Measurements from ENCODE around the gene LTBP1. TPM values are rescaled to one million over a fixed set of nuclear protein-coding genes. Genes with fewer than 3 reads are reported as not detected.

Gene LTBP1
- total RNA-seq, 2 donors from 2014 or later = 25.9 to 99.8 TPM

DNA sequence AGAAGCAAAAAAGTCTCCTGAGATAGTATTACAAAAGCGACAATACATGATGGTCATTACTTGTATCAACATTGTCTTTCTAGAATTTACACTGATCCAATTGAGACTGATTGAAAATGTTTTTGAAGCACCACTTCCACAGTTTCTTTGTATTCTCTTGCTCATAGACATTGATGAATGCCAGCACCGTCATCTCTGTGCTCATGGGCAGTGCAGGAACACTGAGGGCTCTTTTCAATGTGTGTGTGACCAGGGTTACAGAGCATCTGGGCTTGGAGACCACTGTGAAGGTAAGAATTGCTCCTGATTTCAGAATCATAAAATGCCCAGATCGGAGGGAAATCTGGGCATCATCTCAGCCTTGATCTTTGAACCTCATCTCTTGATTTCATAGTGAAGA is 354.6 kb downstream of the LTBP1 start:
- WGBS = 94% methylated on average over 3 of the region's 3 CpGs
- no peak overlapping the region for H3K27ac ChIP-seq
- intact Hi-C loops (cut with DNase I) = no loop called here

DNA sequence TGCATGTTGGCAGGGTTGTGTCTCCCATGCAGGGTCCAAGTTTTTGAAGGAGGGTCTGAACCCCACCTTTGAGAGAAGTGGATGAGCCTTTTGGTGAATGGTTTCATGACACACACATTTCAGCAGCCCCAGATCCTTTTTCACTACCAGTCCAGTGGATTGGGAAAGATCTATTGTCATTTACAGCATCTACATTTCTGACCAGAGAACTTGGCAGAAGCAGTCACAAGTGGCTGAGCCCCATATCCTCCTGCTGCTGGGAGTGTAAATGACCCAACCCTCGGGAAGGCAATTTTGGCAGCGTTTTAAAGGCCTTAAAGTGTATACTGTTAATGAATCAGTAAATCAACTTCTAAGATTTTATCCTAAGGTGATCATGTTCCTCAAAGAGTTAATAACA is 355.6 kb downstream of the LTBP1 start:
- DNase-seq (ENCODE audit: low spot score) = no peak
- Histone ChIP-seq H3K27me3 (replicated peaks; ENCODE audit: insufficient read depth) (no peaks in the 10 kb centered on the region), H3K9me3 (no peaks in the 10 kb centered on the region), H3K36me3 (no peaks in the 10 kb centered on the region), H3K27ac (no peak overlapping the region), H3K4me1 (replicated peaks) (no peaks in the 10 kb centered on the region), H3K4me3 (no peak overlapping the region)
- WGBS = 88% methylated on average over 2 of the region's 2 CpGs
- intact Hi-C loops (cut with DNase I) = no loop called here
- TF ChIP-seq, protein P1, sequence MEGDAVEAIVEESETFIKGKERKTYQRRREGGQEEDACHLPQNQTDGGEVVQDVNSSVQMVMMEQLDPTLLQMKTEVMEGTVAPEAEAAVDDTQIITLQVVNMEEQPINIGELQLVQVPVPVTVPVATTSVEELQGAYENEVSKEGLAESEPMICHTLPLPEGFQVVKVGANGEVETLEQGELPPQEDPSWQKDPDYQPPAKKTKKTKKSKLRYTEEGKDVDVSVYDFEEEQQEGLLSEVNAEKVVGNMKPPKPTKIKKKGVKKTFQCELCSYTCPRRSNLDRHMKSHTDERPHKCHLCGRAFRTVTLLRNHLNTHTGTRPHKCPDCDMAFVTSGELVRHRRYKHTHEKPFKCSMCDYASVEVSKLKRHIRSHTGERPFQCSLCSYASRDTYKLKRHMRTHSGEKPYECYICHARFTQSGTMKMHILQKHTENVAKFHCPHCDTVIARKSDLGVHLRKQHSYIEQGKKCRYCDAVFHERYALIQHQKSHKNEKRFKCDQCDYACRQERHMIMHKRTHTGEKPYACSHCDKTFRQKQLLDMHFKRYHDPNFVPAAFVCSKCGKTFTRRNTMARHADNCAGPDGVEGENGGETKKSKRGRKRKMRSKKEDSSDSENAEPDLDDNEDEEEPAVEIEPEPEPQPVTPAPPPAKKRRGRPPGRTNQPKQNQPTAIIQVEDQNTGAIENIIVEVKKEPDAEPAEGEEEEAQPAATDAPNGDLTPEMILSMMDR (IDR thresholded peaks at IDR 0.05) = no peak
- TF ChIP-seq POLR2A (IDR thresholded peaks at IDR 0.05) = no peak
- no peak for TF ChIP-seq POLR2AphosphoS5 (IDR thresholded peaks at IDR 0.05)

More for the DNA sequence above, 354.6 kb downstream of the LTBP1 start:
- H3K4me1 ChIP-seq (replicated peaks) = no peaks in the 10 kb centered on the region
- no peaks in the 10 kb centered on the region for H3K9me3 ChIP-seq
- H3K4me3 ChIP-seq = no peak overlapping the region
- no peaks in the 10 kb centered on the region for H3K36me3 ChIP-seq
- no peak for DNase-seq (ENCODE audit: low spot score)
- no peak for TF ChIP-seq POLR2AphosphoS5 (IDR thresholded peaks at IDR 0.05)
- TF ChIP-seq, protein P1 (IDR thresholded peaks at IDR 0.05) = no peak
- no peak for TF ChIP-seq POLR2A (IDR thresholded peaks at IDR 0.05)
- no peaks in the 10 kb centered on the region for H3K27me3 ChIP-seq (replicated peaks; ENCODE audit: insufficient read depth)

DNA sequence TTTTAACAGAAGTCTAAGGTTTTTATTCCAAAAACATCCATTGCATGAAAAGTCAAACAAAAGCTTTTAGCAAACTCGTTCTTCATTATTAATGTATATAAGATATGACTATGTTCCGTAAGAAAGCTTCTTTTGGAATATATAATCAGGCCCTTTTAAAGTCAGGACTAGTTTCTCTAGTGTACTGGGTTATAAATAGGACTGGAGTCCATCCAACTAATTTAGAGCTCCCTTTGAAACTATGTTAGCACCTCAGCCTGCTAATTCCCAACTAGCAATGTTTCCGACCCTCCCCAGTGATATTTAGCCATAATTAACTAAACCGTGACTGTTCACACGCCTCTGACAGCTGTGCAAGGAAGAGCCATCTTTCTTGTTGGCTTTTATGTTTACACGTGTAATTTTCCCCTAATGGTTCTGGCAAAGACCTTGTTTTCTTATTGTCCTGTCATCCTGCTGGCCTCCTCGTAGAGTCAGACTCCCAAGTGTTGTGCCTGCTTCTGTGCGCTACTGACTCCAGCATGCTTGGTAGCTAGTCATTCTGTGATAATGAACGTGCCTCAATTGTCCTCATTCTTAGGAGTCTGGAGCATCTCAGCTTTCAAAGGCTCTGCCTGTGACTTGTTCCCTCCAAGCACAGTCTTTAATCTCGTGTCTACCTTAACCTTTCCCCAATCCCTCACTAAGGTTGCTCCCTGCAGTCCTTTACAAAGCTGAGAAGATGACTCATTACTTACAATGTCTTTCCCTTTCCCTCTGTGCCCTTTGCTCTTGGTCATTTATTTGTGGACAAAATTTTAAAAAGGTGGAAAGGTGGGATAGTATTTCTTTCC is 357.5 kb downstream of the LTBP1 start:
- no peak overlapping the region for H3K27ac ChIP-seq
- TF ChIP-seq POLR2AphosphoS5 (IDR thresholded peaks at IDR 0.05) (no peak), POLR2A (IDR thresholded peaks at IDR 0.05) (no peak)
- TF ChIP-seq, protein P1 (IDR thresholded peaks at IDR 0.05) = no peak
- H3K27me3 ChIP-seq (replicated peaks; ENCODE audit: insufficient read depth) = no peaks in the 10 kb centered on the region
- H3K36me3 ChIP-seq = no peaks in the 10 kb centered on the region
- intact Hi-C loops (cut with DNase I) = no loop called here
- H3K4me1 ChIP-seq (replicated peaks) = no peaks in the 10 kb centered on the region
- no peaks in the 10 kb centered on the region for H3K9me3 ChIP-seq
- no peak overlapping the region for H3K4me3 ChIP-seq
- 63% methylated on average over 10 of the region's 10 CpGs for WGBS
- DNase-seq (ENCODE audit: low spot score) = no peak

DNA sequence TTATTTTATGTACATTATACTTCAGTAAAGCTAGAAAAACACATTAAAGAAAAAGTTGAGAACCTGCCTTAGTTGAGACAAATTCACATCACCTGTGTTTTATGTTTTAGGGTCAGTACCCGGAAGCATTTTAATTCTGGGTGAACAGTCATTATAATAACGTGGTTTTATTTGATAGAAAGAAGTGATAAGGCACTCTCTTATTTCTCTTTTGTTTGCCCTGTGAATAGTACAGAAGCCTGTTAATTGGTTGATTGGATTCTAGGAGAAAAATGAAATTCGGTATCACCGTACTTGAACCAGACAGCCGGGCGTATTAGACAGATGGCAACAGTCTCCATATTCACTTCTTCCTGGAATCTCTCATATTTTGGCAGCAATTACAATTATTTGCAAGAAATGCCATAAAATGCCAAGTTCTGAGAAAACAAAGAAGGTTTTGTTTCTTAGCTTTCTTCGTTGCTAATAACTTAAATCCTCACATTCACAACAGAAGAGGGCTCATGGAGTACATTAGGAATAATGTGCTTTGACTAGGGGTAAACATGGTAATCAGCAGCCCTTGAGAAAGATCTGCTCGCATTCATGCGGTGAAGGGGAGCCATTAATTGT is 361.0 kb downstream of the LTBP1 start:
- no peaks in the 10 kb centered on the region for H3K4me1 ChIP-seq (replicated peaks)
- intact Hi-C loops (cut with DNase I) = no loop called here
- H3K4me3 ChIP-seq = no peak overlapping the region
- WGBS = 41% methylated on average over 9 of the region's 9 CpGs
- H3K36me3 ChIP-seq = no peaks in the 10 kb centered on the region
- no peak for DNase-seq (ENCODE audit: low spot score)
- no peak overlapping the region for H3K27ac ChIP-seq
- no peaks in the 10 kb centered on the region for H3K27me3 ChIP-seq (replicated peaks; ENCODE audit: insufficient read depth)
- TF ChIP-seq, protein P1 (IDR thresholded peaks at IDR 0.05) = no peak
- no peak for TF ChIP-seq POLR2AphosphoS5 (IDR thresholded peaks at IDR 0.05)
- no peak for TF ChIP-seq POLR2A (IDR thresholded peaks at IDR 0.05)
- H3K9me3 ChIP-seq = no peaks in the 10 kb centered on the region
